HG03457 (cell line): ENCODE results near the gene INO80.
"Not testable (repeated sequence)": the region's sequence is repeated elsewhere in the genome, so short reads cannot be mapped to it uniquely, and the experiment has no call there.

Experiments
- ATAC-seq: cut with Tn5 transposase; IDR thresholded peaks from one replicate; pipeline ENCODE4 v1.9.1; 2021; ENCODE audit warnings: moderate number of reproducible peaks; ENCODE audit not compliant: unreplicated experiment

The INO80 gene

DNA sequence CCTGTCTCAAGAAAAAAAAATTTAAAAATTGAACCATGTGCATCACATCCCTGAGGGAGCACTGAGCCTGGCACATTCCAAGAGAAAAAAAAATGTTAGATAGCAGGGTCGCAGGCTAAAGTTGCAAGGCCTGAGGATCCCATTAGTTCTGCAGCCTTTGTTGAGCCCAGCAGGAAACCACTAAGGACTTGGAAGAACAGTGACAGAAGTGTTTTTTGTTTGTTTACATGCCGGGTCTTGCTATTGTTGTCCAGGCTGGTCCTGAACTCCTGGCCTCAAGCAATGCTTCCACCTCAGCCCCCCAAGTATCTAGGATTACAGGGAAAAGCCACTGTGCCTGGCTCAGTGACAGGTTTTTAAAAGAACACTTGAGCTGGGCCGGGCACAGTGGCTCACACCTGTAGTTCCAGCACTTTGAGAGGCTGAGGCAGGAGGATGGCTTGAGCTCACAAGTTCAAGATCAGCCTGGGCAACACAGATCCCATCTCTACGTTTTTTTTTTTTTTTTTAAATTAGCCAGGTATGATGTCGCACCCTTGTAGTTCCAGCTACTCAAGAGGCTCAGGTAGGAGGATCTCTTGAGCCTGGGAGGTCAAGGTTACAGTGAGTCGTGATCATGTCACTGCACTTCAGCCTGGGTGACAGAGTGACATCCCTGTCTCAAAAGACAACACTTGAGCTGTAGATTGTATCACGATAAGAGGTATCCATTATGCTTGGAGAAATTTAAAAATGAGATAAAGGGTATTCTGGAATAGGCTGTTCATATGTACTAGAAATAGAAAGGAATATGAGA is 147.6 kb downstream of the INO80 start:
- no peak for ATAC-seq

DNA sequence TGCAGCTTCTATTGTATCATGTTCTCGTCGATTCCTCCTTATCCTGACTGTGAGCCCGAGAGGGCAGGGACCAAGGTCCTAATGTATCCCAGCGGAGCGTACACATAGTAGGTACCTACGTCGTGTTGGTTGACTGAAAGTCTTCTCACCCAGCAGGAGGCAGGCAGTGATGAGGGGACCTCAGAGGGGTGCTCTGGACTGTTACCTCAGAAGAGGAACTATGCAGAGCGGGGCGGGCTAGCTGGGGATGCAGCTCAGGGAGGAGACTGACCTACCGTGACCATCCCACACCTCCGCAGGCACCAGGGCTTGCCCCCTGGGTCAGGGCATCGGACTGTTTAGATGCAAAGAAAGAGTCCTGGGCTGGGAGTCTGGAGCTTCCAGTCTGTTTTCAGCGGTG is 151.4 kb downstream of the INO80 start:
- no peak for ATAC-seq

DNA sequence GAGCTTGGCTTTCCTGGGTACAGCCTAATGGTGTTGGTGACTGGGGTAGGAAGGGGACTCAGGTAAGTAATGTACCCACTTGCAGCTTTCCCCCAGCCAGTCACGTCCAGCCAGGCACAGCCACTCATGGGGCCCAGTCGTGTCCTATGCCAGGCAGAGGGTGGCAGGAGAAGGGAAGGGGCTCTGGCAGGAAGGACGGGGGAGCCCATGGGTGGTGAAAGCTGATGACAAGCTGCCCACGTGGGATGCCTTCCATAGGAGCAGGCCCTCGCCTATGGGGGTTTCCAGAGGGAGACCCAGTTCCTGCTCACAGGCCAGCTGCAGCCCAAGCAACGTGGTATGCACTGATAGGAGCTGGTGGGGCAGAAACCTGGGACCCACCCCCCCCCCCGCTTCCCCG is 152.1 kb downstream of the INO80 start:
- no peak for ATAC-seq

DNA sequence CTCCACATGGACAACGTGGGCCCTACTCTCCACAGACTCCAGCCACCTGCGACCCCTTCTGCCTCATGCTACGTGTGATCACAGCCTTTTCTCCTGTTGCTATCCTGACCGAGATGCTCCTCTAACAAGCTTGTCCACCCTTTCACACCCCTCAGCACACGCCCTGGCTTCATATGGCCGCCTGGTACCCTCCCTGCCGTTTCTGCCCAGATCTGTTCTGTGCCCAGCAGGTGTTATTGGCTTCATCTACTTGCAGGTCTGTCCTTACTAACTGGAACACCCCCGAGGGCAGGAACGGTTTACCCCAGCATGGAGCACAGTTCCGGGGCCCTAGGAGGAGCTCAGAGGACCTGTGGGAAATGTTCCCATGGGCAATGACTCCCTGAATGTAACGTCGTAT is 152.9 kb downstream of the INO80 start:
- ATAC-seq, result no peak

DNA sequence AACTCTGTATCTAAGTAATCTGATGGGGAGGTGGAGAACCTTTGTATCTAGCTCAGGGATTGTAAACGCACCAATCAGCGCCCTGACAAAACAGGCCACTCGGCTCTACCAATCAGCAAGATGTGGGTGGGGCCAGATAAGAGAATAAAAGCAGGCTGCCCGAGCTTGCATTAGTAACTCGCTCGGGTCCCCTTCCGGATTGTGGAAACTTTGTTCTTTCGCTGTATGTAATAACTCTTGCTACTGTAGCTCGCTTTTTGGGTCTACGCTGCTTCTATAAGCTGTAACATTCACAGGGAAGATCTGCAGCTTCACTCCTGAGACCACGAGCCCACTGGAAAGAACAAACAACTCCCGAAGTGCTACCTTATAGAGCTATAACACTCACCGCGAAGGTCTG is 153.8 kb downstream of the INO80 start:
- not testable (repeated sequence) for ATAC-seq

DNA sequence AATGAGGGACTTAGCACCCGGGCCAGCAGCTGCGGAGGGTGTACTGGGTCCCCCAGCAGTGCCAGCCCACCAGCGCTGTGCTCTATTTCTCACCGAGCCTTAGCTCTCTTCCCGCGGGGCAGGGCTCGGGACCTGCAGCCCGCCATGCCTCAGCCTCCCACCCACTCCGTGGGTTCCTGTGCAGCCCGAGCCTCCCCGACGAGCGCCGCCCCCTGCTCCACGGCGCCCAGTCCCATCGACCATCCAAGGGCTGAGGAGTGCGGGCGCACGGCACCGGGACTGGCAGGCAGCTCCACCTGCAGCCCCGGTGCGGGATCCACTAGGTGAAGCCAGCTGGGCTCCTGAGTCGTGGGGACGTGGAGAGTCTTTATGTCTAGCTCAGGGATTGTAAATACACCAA is 154.3 kb downstream of the INO80 start:
- not testable (repeated sequence) for ATAC-seq

DNA sequence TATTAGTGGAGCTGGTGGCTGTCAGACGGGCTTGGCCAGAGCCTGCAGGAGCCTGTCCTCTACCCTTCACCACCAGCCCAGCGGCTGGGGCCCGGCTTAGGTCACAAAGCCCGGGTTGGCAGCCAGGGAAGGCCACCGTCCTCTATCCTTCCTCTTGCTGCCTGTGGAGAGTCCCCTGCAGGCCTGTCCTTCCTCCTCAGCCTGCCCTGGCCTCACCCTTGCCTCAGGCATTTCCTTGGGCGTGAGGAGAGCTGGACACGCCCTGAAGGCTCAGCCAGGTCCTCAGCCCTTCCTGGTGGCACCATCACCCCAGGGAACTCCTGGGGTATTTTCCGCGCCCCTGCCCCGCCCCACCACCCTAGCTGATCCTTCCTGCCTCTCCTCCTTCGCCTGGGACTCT is 155.2 kb downstream of the INO80 start:
- ATAC-seq, result no peak

DNA sequence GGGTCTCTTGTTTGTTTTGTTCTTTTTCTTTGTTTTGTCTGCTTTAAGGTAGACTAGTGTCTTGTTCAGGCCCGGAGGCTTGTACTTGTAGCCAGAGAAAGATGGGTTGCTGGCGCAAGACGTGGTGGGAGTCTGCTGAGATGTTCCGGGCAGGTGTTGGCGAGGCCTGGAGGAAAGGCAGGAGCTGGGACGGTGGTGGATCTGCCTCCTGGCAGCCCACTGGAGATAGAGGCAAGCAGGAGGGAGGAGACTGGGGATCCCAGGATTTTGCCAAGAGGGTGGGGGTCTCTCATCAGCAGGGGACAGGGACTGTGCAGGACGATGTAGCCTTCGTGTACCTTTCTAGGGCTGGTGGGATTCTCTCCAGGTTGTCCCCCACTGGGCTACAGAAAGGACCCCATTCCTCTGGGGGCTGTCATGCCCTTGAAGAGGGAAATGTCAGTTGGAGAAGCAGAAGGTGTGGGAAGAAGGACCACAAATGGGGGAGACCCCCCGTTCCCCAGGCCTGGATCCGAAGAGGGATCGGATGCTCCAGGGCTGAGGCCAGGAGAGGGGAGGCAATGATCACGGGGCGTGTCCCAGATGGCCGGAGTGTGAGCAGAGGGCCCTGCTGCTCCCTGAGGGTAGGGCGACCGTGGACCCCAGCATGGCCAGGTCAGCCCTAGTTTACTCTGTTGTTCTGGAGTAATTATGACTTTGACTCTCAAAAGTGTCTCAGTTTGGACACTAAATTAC is 155.8 kb downstream of the INO80 start:
- ATAC-seq, result no peak

DNA sequence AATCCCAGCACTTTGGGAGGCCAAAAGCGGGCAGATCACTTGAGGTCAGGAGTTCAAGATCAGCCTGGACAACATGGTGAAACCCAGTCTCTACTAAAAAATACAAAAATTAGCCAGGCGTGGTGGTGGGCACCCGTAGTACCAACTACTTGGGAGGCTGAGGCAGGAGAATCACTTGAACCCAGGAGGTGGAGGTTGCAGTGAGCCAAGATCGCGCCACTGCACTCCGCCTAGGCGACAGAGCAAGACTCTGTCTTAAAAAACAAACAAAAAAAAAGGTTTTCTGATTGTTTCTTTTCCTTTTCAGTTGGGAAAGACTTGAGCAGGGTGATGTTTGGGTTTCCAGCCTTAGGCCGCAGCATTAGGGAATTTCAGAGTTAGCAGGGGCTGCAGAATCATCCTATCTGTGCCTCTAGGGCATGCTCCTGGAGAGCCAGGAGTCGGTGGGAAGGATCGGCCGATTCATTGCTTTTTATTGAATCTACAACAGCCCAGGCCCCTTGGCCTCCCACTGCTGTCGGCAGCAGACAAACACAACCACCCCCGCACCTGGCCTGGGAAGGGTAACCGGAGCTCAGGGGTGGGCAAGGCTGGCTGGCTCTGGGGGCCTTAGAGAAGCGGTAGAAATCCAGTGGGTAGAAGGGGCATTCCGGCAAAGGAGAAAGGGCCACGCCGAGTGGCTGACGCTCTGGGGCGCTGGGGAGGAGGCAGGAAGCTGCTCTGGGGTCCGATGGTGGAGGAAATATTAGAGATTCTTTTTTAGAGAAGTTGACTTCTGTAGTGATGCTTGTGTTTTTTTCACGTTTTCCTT is 156.5 kb downstream of the INO80 start:
- ATAC-seq, result no peak

DNA sequence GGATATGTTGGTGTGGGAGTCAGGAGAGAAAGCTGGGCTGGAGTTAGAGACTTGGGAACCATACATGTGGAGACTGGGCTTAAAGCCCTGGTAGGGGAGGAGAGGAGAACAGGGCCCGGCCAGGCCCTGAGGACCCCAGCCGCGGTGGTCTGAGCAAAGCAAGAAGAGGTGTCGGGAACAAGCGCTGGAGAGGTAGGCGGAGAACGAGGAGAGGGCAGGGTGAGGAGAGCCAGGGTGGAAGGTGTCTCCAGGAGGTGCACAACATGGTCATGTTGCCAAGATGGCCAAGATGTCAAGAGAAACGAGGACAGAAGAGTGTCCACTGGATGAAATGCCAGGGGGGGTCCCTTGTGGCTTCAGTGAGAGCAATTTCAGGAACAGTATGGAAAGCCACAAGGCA is 157.4 kb downstream of the INO80 start:
- ATAC-seq, result no peak

DNA sequence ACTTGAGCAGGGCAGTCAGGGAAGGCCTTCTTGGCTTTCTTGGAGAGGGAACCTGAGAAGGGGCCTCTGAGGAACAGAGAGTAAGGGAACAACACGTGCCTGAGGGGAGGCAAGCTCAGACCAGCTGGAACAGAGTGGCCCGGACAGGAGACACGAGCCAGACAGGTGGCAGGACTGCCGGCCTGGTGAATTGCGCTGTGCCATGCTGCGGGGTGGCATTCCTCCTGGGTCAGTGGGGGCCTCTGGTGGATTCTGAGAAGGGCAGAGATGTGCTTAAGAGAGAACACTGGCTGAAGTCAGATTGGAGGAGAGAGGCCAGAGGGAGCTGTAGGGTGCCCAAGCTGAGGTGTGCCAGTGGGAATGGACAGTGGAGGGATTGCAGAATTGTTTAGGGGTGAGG is 157.9 kb downstream of the INO80 start:
- ATAC-seq, result no peak

DNA sequence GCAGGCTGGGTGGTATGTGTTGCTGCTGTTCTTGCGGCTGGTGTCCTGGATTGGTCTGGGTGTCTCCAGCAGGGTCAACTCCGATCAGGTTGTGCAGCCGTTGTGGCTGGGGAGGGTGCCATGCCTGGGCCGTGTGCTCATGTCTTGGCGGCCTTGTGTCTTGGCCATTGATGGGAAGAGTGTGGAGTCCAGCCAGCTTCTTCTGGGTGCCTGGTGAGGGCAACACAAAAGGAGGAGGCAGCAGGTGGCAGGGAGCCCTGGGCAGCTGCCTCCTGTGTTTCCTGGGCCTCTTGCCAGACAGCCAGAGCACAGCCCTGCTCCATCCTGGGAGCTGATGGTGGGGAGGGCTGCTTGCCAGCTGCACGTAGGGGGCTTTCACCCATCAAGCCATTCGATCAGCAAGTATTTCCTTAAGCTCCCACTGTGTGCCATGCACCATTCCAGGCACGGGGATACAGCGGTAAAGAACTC is 158.5 kb downstream of the INO80 start:
- ATAC-seq, result no peak

DNA sequence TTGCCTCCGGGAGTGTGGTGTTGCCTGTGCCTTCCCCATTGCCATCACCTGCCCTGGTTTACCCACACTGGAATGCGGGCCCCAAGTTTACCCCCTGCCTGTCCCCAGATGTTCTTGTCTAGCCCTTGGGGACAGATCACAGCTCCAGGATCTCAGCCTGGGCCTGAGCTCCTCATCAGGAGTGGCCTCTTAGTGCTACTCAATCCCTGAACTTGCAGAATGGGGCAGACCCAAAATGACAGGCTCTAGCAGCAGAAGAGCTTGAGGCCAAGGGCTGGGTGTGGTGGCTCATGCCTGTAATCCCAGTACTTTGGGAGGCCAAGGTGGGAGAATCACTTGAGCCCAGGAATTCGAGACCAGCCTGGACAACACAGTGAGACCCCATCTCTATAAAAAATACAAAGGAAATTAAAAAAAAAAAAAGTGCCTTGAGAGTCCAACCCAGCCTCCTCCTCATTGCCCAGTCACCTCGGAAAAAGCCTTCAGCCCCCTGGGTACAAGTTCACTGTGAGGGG is 159.0 kb downstream of the INO80 start:
- ATAC-seq, result no peak

DNA sequence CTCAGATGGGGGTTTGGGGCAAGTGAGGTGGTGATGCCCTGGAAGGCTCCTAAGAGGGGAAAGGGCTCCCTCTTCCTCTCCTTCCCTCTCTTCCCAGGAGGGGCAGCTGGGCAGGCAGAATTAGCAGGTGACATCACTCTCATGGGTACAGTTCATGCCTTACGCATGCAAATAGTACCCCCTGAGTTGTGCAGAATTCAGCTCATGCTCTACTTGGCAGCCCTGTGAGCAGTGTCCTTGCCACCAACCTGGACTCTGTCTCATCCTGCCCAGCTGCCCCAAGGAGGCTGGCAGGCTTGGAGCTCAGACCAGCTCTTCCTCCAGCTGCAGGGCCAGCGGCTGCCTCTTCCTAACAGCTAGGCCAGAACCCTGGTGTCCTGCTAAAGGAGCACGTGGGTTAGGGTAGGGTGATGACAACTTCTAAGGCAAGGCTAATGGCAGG is 159.5 kb downstream of the INO80 start:
- no peak for ATAC-seq

DNA sequence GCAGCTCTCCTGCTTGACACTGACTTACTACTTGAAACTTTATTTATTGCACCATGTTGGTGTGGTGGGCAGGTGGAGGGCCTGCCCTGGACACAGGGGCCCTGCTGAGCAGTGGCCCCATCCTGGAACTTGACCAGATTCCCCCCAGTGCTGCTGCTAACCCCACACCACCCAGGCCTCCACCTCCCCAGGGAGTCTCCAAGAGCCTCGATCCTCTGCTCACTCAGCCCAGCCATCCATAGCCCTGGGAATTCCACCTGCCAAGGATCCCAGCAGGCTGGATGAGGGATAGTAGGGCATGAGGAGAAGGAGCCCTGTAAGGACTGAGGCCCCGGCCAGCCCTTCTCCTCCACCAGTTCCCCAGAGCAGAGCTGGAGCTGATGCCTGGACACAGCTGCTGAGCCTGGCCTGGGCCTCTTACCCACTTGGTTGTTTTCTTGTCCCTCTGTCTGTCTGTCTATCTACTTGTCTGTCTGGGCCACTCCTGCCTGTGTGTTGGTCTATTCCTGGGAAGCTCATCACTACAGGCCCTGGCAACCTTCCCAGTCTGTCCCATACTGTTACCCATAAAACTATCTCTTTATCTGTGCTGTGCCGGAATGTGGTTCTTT is 160.0 kb downstream of the INO80 start:
- ATAC-seq, result no peak

DNA sequence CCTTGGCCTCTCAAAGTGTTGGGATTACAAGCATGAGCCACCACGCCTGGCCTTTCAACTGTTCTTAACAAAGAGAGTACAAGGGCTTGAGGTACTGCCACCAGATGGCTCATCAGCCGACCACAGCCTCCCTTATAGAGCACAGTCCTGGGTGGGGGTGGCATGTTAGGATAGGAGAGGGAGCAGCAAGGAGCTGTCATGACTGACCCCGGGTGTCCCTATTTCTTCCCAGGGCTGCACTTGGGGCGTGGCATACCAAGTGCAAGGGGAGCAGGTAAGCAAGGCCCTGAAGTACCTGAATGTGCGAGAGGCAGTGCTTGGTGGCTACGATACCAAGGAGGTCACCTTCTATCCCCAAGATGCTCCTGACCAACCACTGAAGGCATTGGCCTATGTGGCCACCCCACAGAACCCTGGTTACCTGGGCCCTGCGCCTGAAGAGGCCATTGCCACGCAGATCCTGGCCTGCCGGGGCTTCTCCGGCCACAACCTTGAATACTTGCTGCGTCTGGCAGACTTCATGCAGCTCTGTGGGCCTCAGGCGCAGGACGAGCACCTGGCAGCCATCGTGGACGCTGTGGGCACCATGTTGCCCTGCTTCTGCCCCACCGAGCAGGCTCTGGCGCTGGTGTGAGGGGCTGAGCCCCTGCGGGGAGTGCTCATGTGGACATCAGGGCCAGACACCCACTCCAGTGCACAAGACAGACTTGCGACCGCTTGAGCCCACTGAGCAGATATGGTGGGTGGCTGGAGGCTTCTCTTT is 160.8 kb downstream of the INO80 start:
- no peak for ATAC-seq

DNA sequence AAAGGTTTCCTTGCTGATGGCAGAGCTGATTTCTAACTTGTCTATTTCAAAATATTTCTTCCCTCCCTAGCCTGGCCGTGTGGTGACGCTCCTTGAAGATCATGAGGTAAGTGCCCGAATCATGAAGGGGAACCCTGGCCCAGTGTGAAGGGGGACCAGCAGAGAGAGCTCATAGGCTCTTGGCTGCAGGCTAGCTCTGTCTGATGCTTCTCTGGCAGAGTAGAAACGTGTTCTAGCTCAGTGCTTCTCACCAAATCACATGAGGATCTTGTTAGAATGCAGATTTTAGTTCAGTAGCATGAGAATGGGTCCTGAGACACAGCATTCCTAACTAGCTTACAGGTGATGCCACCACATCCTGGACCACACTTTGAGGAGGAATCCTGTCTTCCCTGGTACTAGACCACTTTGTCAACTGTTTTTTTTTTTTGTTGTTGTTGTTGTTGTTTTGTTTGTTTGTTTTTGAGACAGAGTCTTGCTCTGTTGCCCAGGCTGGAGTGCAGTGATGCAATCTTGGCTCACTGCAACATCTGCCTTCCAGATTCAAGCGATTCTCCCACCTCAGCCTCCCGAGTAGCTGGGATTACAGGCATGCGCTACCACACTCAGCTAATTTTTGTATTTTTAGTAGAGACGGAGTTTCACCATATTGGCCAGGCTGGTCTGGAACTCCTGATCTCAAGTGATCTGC is 161.8 kb downstream of the INO80 start:
- not testable (repeated sequence) for ATAC-seq

DNA sequence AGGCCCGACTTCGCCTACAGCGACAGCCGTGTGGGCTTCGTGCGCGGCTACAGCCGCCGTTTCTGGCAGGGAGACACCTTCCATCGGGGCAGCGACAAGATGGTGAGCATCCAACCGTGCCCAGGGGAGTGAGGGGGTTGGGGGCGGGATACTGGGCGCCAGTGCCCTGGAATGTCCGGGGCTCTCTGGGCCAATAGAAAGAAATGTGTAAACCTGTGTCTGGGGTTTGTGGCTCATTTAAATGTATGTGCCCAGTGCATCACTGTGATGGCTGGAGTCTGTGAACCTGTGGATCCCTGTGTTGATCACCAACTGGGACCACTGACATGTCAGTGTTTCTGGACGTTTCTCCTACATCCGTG is 162.4 kb downstream of the INO80 start:
- ATAC-seq, result peak; percentile 4

DNA sequence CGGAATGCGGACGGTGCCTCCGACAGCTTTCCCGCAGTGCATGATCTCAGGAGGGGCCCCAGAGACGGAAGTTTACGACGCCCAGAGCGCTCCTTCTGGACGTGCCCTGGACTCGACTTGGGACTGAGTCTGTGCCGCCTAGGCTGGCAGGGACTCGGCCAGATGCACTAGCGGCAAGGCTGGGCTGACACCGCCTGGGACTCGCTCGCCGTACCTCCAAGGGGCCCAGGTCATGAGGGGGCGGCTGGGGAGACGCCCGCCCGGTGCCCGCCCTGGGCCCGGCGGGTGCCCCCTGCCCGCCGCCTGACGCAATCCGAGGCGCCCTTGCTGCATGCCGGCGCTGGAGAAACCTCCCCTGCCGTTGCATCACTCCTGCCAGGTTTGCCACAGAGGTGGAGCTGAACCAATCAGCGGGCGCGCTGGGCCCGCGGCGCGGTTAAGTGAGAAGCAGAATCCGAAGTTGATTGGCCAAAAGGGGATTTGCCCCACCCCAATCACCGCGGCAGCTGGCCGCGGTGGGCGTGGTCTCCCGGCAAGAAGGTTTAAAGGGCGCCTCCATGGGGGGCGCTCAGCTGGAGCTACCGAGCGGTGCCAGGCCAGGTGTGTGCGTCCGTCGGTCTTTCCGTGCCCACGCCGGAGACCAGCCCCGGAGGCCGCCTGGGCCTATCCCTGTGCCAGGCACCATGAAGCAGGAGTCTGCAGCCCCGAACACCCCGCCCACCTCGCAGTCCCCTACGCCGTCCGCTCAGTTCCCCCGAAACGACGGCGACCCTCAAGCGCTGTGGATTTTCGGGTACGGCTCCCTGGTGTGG is 163.0 kb downstream of the INO80 start, which contains the start of gene CHAC1:
Gene CHAC1, plus strand, starts transcription at position 571 of the 812 bp plus-strand sequence. Its CDS starts 113 bp downstream, at position 684.
- peak; percentile 80 for ATAC-seq
